ENCODE measurements around the gene CHST11.

The CHST11 gene

GRCh38 chr12:104652910-104653309 lies 196.2 kb downstream of the CHST11 start:
- in situ Hi-C loops (cut with MboI; ENCODE audit: low pct_unique_long_range_greater_than_20kb, low sequenced_read_pairs), result no loop called here

GRCh38 chr12:104653730-104654664 lies 197.2 kb downstream of the CHST11 start:
- peak; percentile 28 for DNase-seq
- in situ Hi-C loops (cut with MboI; ENCODE audit: low pct_unique_long_range_greater_than_20kb, low sequenced_read_pairs), result no loop called here

More at GRCh38 chr12:104652910-104653309, 196.2 kb downstream of the CHST11 start:
- DNase-seq, result no peak

- in situ Hi-C loops (cut with MboI; ENCODE audit: low pct_unique_long_range_greater_than_20kb, low sequenced_read_pairs), result no loop called here
- DNase-seq, result no peak
These were observed 198.2 kb downstream of the CHST11 start for GRCh38 chr12:104654665-104655609.

- DNase-seq, result no peak
These were observed 199.6 kb downstream of the CHST11 start for GRCh38 chr12:104656383-104656782.

GRCh38 chr12:104656921-104657320 lies 200.2 kb downstream of the CHST11 start:
- in situ Hi-C loops (cut with MboI; ENCODE audit: low pct_unique_long_range_greater_than_20kb, low sequenced_read_pairs), result no loop called here
- DNase-seq, result no peak

More at GRCh38 chr12:104656383-104656782, 199.6 kb downstream of the CHST11 start:
- in situ Hi-C loops (cut with MboI; ENCODE audit: low pct_unique_long_range_greater_than_20kb, low sequenced_read_pairs), result no loop called here

- in situ Hi-C loops (cut with MboI; ENCODE audit: low pct_unique_long_range_greater_than_20kb, low sequenced_read_pairs), result no loop called here
These were observed 201.2 kb downstream of the CHST11 start for GRCh38 chr12:104657726-104658484.

GRCh38 chr12:104659058-104659457 lies 202.3 kb downstream of the CHST11 start:
- in situ Hi-C loops (cut with MboI; ENCODE audit: low pct_unique_long_range_greater_than_20kb, low sequenced_read_pairs), result no loop called here
- DNase-seq, result no peak

More at GRCh38 chr12:104657726-104658484, 201.2 kb downstream of the CHST11 start:
- DNase-seq, result no peak

GRCh38 chr12:104662203-104662602 lies 205.5 kb downstream of the CHST11 start:
- in situ Hi-C loops (cut with MboI; ENCODE audit: low pct_unique_long_range_greater_than_20kb, low sequenced_read_pairs), result no loop called here
- DNase-seq, result no peak

GRCh38 chr12:104662908-104663307 lies 206.2 kb downstream of the CHST11 start:
- in situ Hi-C loops (cut with MboI; ENCODE audit: low pct_unique_long_range_greater_than_20kb, low sequenced_read_pairs), result no loop called here
- no peak for DNase-seq

GRCh38 chr12:104664351-104664750 lies 207.6 kb downstream of the CHST11 start:
- no peak for DNase-seq
- in situ Hi-C loops (cut with MboI; ENCODE audit: low pct_unique_long_range_greater_than_20kb, low sequenced_read_pairs), result no loop called here

GRCh38 chr12:104665296-104665695 lies 208.5 kb downstream of the CHST11 start:
- no peak for DNase-seq
- in situ Hi-C loops (cut with MboI; ENCODE audit: low pct_unique_long_range_greater_than_20kb, low sequenced_read_pairs), result no loop called here

- in situ Hi-C loops (cut with MboI; ENCODE audit: low pct_unique_long_range_greater_than_20kb, low sequenced_read_pairs), result no loop called here
These were observed 210.4 kb downstream of the CHST11 start for GRCh38 chr12:104667139-104667538.

GRCh38 chr12:104668274-104668718 lies 211.5 kb downstream of the CHST11 start:
- DNase-seq, result no peak
- in situ Hi-C loops (cut with MboI; ENCODE audit: low pct_unique_long_range_greater_than_20kb, low sequenced_read_pairs), result no loop called here

More at GRCh38 chr12:104667139-104667538, 210.4 kb downstream of the CHST11 start:
- DNase-seq, result no peak

GRCh38 chr12:104669089-104669721 lies 212.5 kb downstream of the CHST11 start:
- no peak for DNase-seq

GRCh38 chr12:104669851-104670337 lies 213.1 kb downstream of the CHST11 start:
- in situ Hi-C loops (cut with MboI; ENCODE audit: low pct_unique_long_range_greater_than_20kb, low sequenced_read_pairs), result no loop called here
- peak; percentile 69 for DNase-seq

More at GRCh38 chr12:104669089-104669721, 212.5 kb downstream of the CHST11 start:
- in situ Hi-C loops (cut with MboI; ENCODE audit: low pct_unique_long_range_greater_than_20kb, low sequenced_read_pairs), result no loop called here

GRCh38 chr12:104670439-104671408 lies 214.0 kb downstream of the CHST11 start:
- no peak for DNase-seq
- in situ Hi-C loops (cut with MboI; ENCODE audit: low pct_unique_long_range_greater_than_20kb, low sequenced_read_pairs), result no loop called here
